ENCODE measurements around the gene TMEM250. TPM values are rescaled to one million over a fixed set of nuclear protein-coding genes. Genes with fewer than 3 reads are reported as not detected.

Gene TMEM250
- total and polyA plus RNA-seq, 9 of the 15 experiments (the other 6 are each of a cell fraction or from before 2014, with no cell fraction given), result 0.32 to 44.6 (median 12.2) TPM

- BruUV-seq (replicated peaks), result no TSS peak
- in situ Hi-C loops (cut with MboI), result no loop called here
- peak overlapping the region in 1 of 2 experiments; percentile 64; a peak in 2 of 4 replicates for H3K9ac ChIP-seq (ENCODE audit: insufficient read depth in 1 of 2, low read depth in 2 of 2, low read length in 2 of 2)
- no peak overlapping the region for H2AFZ ChIP-seq (ENCODE audit: low read depth, low read length)
- intact Hi-C loops (cut with micrococcal nuclease), result no loop called here
- H3K4me1 ChIP-seq (replicated peaks in 1 of 2; ENCODE audit: control insufficient read depth in 2 of 2, insufficient read depth in 2 of 2, low read length in 2 of 2), result peaks cover 47 to 89% of the 10 kb centered on the region in 2 experiments
- no peak overlapping the region for H3K4me2 ChIP-seq (ENCODE audit: insufficient read depth, low read length)
- DNase-seq (ENCODE audit: extremely low read depth in 1 of 4, low spot score in 3 of 4), result no peak
- no peak for ATAC-seq
- FAIRE-seq, result peak; percentile 55
- no peak overlapping the region for H3K4me3 ChIP-seq
- H3K79me2 ChIP-seq (ENCODE audit: control insufficient read depth, insufficient read depth, low read length), result no peaks in the 10 kb centered on the region; the same call in 2 of the 3 replicates
- WGBS (ENCODE audit: insufficient coverage, low coverage, missing lambda C conversion rate), result 69% methylated on average over 17 of the region's 17 CpGs
- no peaks in the 10 kb centered on the region for H3K36me3 ChIP-seq (ENCODE audit: control insufficient read depth, insufficient read depth, low read length)
- no peaks in the 10 kb centered on the region for H3K27me3 ChIP-seq (ENCODE audit: control insufficient read depth in 2 of 2, insufficient read depth in 2 of 2, low read length in 2 of 2)
- H3K9me3 ChIP-seq (replicated peaks; ENCODE audit: control insufficient read depth, insufficient read depth, low read depth, low read length), result no peaks in the 10 kb centered on the region
- POLR2A ChIA-PET, result interaction anchor here (0.6 to 1.6 kb wide), 2 partner anchors 8 to 12 kb away, joined by 4 read pairs; no protein-coding TSS in a partner anchor
- TF ChIP-seq NFIC (IDR thresholded peaks at IDR 0.05), result peak; percentile 9; the same call in 1 of the 2 replicates
- TF ChIP-seq ZBTB7A (IDR thresholded peaks at IDR 0.05; ENCODE audit: borderline replicate concordance, control insufficient read depth, low read depth, low read length), result peak; percentile 52; the same call in 1 of the 2 replicates
- TF ChIP-seq SRSF1 (IDR thresholded peaks at IDR 0.05; ENCODE audit: low read depth, low read length), result no peak
- no peak for TF ChIP-seq PTTG1 (tag; IDR thresholded peaks at IDR 0.05; ENCODE audit: low read depth)
- TF ChIP-seq CAMTA2 (CRISPR knock-in tag; conservative IDR thresholded peaks at IDR 0.05), result no peak
- no peaks in the 10 kb centered on the region for H4K20me1 ChIP-seq (replicated peaks; ENCODE audit: control insufficient read depth, insufficient read depth, low read length)
- no peaks in the 10 kb centered on the region for H3K9me1 ChIP-seq (ENCODE audit: control insufficient read depth, insufficient read depth, low read length)
- CTCF ChIA-PET (ENCODE audit: low intra/inter-chr PET ratio), result no interaction called here
- no peak overlapping the region; the same call in 2 of the 3 replicates for H3K27ac ChIP-seq (ENCODE audit: extremely low read depth, low read depth, low read length)
Observed at GRCh38 chr9:136105398-136106135, 13.1 kb downstream of the TMEM250 start.
